ENCODE measurements around the gene M6PR. TPM values are rescaled to one million over a fixed set of nuclear protein-coding genes. Genes with fewer than 3 reads are reported as not detected.
"Not testable (repeated sequence)": the region's sequence is repeated elsewhere in the genome, so short reads cannot be mapped to it uniquely, and the experiment has no call there.

The M6PR gene
- polyA plus RNA-seq, 1 donor (not counting 4 experiments of a cell fraction or from before 2014, with no cell fraction given) = 127 TPM

- no peak overlapping the region for H2AFZ ChIP-seq (ENCODE audit: control insufficient read depth, low read length)
- no peaks in the 10 kb centered on the region for H3K79me2 ChIP-seq (ENCODE audit: control insufficient read depth, insufficient read depth, low read length)
- H3K27me3 ChIP-seq (ENCODE audit: control insufficient read depth, extremely low read depth, insufficient read depth, low read length) = no peaks in the 10 kb centered on the region
- H3K4me1 ChIP-seq (ENCODE audit: control insufficient read depth, extremely low read depth, insufficient read depth, low read length) = no peaks in the 10 kb centered on the region
- no peaks in the 10 kb centered on the region for H3K9me3 ChIP-seq (ENCODE audit: control insufficient read depth, low read depth, low read length)
- no peak overlapping the region for H3K4me2 ChIP-seq (ENCODE audit: control insufficient read depth, extremely low read depth, insufficient read depth, low read depth, low read length)
- no peaks in the 10 kb centered on the region for H4K20me1 ChIP-seq (ENCODE audit: control insufficient read depth, extremely low read depth, insufficient read depth, low read length)
- no peaks in the 10 kb centered on the region for H3K9me1 ChIP-seq (ENCODE audit: control insufficient read depth, extremely low read depth, insufficient read depth, low read length)
- FAIRE-seq (no peak), DNase-seq (ENCODE audit: low read depth, low spot score) (no peak)
- no peak overlapping the region for H3K4me3 ChIP-seq (ENCODE audit: control insufficient read depth in 2 of 3, extremely low read depth in 1 of 3, insufficient read depth in 2 of 3, low read depth in 1 of 3, low read length in 3 of 3)
- no peak overlapping the region for H3K9ac ChIP-seq (ENCODE audit: control insufficient read depth, extremely low read depth, insufficient read depth, low read length)
- dilution Hi-C loops (cut with MboI; ENCODE audit: extremely low pct_ligation_motif_present, low sequenced_read_pairs) = no loop called here
- H3K27ac ChIP-seq (ENCODE audit: control insufficient read depth, insufficient read depth, low read length) = no peak overlapping the region
- peaks cover 5 to 9% of the 10 kb centered on the region in 2 experiments for H3K36me3 ChIP-seq (ENCODE audit: control insufficient read depth in 2 of 2, extremely low read depth in 1 of 2, insufficient read depth in 2 of 2, low read length in 2 of 2)
- TF ChIP-seq CTCF (optimal IDR thresholded peaks at IDR 0.05 in 1 of 3, IDR thresholded peaks at IDR 0.05 in 1 of 3, conservative IDR thresholded peaks at IDR 0.05 in 1 of 3; ENCODE audit: extremely low read depth in 1 of 3, insufficient read depth in 2 of 3, low read length in 3 of 3) (no peak), EZH2 (IDR thresholded peaks at IDR 0.05; ENCODE audit: low read length) (no peak)
Observed at GRCh38 chr12:8936735-8937134, 12.7 kb downstream of the M6PR start.

- not testable (repeated sequence) for H3K36me3 ChIP-seq (ENCODE audit: control insufficient read depth in 2 of 2, extremely low read depth in 1 of 2, insufficient read depth in 2 of 2, low read length in 2 of 2); H3K9me1 ChIP-seq (ENCODE audit: control insufficient read depth, extremely low read depth, insufficient read depth, low read length); FAIRE-seq
Observed at GRCh38 chr12:8934080-8934479, 15.4 kb downstream of the M6PR start.

GRCh38 chr12:8932464-8932863, 17.0 kb downstream of the M6PR start:
- H2AFZ ChIP-seq (ENCODE audit: control insufficient read depth, low read length); H4K20me1 ChIP-seq (ENCODE audit: control insufficient read depth, extremely low read depth, insufficient read depth, low read length); H3K27ac ChIP-seq (ENCODE audit: control insufficient read depth, insufficient read depth, low read length); H3K9me3 ChIP-seq (ENCODE audit: control insufficient read depth, low read depth, low read length); FAIRE-seq; DNase-seq (ENCODE audit: low read depth, low spot score); H3K4me3 ChIP-seq (ENCODE audit: control insufficient read depth in 2 of 3, extremely low read depth in 1 of 3, insufficient read depth in 2 of 3, low read depth in 1 of 3, low read length in 3 of 3); H3K9me1 ChIP-seq (ENCODE audit: control insufficient read depth, extremely low read depth, insufficient read depth, low read length); H3K4me2 ChIP-seq (ENCODE audit: control insufficient read depth, extremely low read depth, insufficient read depth, low read depth, low read length); H3K79me2 ChIP-seq (ENCODE audit: control insufficient read depth, insufficient read depth, low read length); H3K4me1 ChIP-seq (ENCODE audit: control insufficient read depth, extremely low read depth, insufficient read depth, low read length); H3K27me3 ChIP-seq (ENCODE audit: control insufficient read depth, extremely low read depth, insufficient read depth, low read length); dilution Hi-C loops (cut with MboI; ENCODE audit: extremely low pct_ligation_motif_present, low sequenced_read_pairs); H3K36me3 ChIP-seq (ENCODE audit: control insufficient read depth in 2 of 2, extremely low read depth in 1 of 2, insufficient read depth in 2 of 2, low read length in 2 of 2); H3K9ac ChIP-seq (ENCODE audit: control insufficient read depth, extremely low read depth, insufficient read depth, low read length): not testable (repeated sequence)

More at GRCh38 chr12:8934080-8934479, 15.4 kb downstream of the M6PR start:
- H3K4me3 ChIP-seq (ENCODE audit: control insufficient read depth in 2 of 3, extremely low read depth in 1 of 3, insufficient read depth in 2 of 3, low read depth in 1 of 3, low read length in 3 of 3); H3K4me2 ChIP-seq (ENCODE audit: control insufficient read depth, extremely low read depth, insufficient read depth, low read depth, low read length); H3K27me3 ChIP-seq (ENCODE audit: control insufficient read depth, extremely low read depth, insufficient read depth, low read length); H4K20me1 ChIP-seq (ENCODE audit: control insufficient read depth, extremely low read depth, insufficient read depth, low read length); H3K79me2 ChIP-seq (ENCODE audit: control insufficient read depth, insufficient read depth, low read length); H3K27ac ChIP-seq (ENCODE audit: control insufficient read depth, insufficient read depth, low read length); dilution Hi-C loops (cut with MboI; ENCODE audit: extremely low pct_ligation_motif_present, low sequenced_read_pairs); H3K4me1 ChIP-seq (ENCODE audit: control insufficient read depth, extremely low read depth, insufficient read depth, low read length); DNase-seq (ENCODE audit: low read depth, low spot score); H2AFZ ChIP-seq (ENCODE audit: control insufficient read depth, low read length); H3K9me3 ChIP-seq (ENCODE audit: control insufficient read depth, low read depth, low read length); H3K9ac ChIP-seq (ENCODE audit: control insufficient read depth, extremely low read depth, insufficient read depth, low read length): not testable (repeated sequence)

GRCh38 chr12:8930655-8931323, 18.7 kb downstream of the M6PR start:
- H3K9me1 ChIP-seq (ENCODE audit: control insufficient read depth, extremely low read depth, insufficient read depth, low read length); H3K79me2 ChIP-seq (ENCODE audit: control insufficient read depth, insufficient read depth, low read length); H2AFZ ChIP-seq (ENCODE audit: control insufficient read depth, low read length); dilution Hi-C loops (cut with MboI; ENCODE audit: extremely low pct_ligation_motif_present, low sequenced_read_pairs); H3K9me3 ChIP-seq (ENCODE audit: control insufficient read depth, low read depth, low read length); H3K27me3 ChIP-seq (ENCODE audit: control insufficient read depth, extremely low read depth, insufficient read depth, low read length); H3K4me1 ChIP-seq (ENCODE audit: control insufficient read depth, extremely low read depth, insufficient read depth, low read length); FAIRE-seq; H3K36me3 ChIP-seq (ENCODE audit: control insufficient read depth in 2 of 2, extremely low read depth in 1 of 2, insufficient read depth in 2 of 2, low read length in 2 of 2); H3K27ac ChIP-seq (ENCODE audit: control insufficient read depth, insufficient read depth, low read length); H3K4me3 ChIP-seq (ENCODE audit: control insufficient read depth in 2 of 3, extremely low read depth in 1 of 3, insufficient read depth in 2 of 3, low read depth in 1 of 3, low read length in 3 of 3); DNase-seq (ENCODE audit: low read depth, low spot score); H3K4me2 ChIP-seq (ENCODE audit: control insufficient read depth, extremely low read depth, insufficient read depth, low read depth, low read length); H3K9ac ChIP-seq (ENCODE audit: control insufficient read depth, extremely low read depth, insufficient read depth, low read length); H4K20me1 ChIP-seq (ENCODE audit: control insufficient read depth, extremely low read depth, insufficient read depth, low read length): not testable (repeated sequence)
